SK-N-SH (cell line): ENCODE measurements around the gene EHD2. TPM values are rescaled to one million over a fixed set of nuclear protein-coding genes. Genes with fewer than 3 reads are reported as not detected.
A peak's percentile ranks its signal among the peaks of the same experiment; 100 is the strongest.

Source experiments
- CTCF ChIA-PET: fragments of 300-600, 350-600 bp; formaldehyde crosslinking; extraction: SDS; loops from one replicate; lab custom pipeline; 2021; lab: Yijun Ruan, JAX
- POLR2A ChIA-PET: fragments of 350-600 bp; sonication (Branson Sonifier 250); formaldehyde crosslinking; extraction: SDS; loops from one replicate; lab custom pipeline; 2020; ENCODE audit warnings: antibody characterized with exemption, inconsistent platforms; lab: Yijun Ruan, JAX
- DNase-seq: peaks from one replicate; pipeline ENCODE4 v3.0.0; 2012
- H2AFZ ChIP-seq: fragments of 200-600 bp; sonication (generic); 2 replicates; pipeline ENCODE4 v1.8.1; 2016; ENCODE audit warnings: antibody characterized with exemption, mild to moderate bottlenecking, low read depth
- H3F3A ChIP-seq: fragments of 200-600 bp; sonication (generic); replicated peaks from 2 replicates; pipeline ENCODE3; 2016; ENCODE audit warnings: antibody characterized with exemption, mild to moderate bottlenecking; ENCODE audit not compliant: insufficient read depth
- H3K27ac ChIP-seq, 2 experiments: fragments of 200-500 bp in 1 of 2; fragments of 200-600 bp in 1 of 2; sonication (Bioruptor generic) in 1 of 2; sonication (generic), shearing (Covaris generic) in 1 of 2; 2 replicates each; pipeline versions ENCODE4 v1.5.1 to v1.6.1; 2014 to 2016; ENCODE audit warnings: low read depth in 2 of 2, inconsistent platforms in 1 of 2, low read length in 1 of 2, mild to moderate bottlenecking in 1 of 2, mixed read lengths in 1 of 2
- H3K27me3 ChIP-seq: fragments of 200-600 bp; sonication (generic), shearing (Covaris generic); 2 replicates; pipeline ENCODE4 v1.6.1; 2016; ENCODE audit warnings: mixed run types; ENCODE audit not compliant: insufficient read depth
- H3K36me3 ChIP-seq, 2 experiments: fragments of 200-500 bp in 1 of 2; fragments of 200-600 bp in 1 of 2; sonication (Bioruptor generic) in 1 of 2; sonication (generic) in 1 of 2; replicated peaks in 1 of 2; 2 replicates each; pipeline versions ENCODE3 to v1.5.1; 2014 to 2016; ENCODE audit warnings: low read length in 1 of 2, mild to moderate bottlenecking in 1 of 2; ENCODE audit not compliant: insufficient read depth in 2 of 2, control insufficient read depth in 1 of 2
- H3K4me1 ChIP-seq, 2 experiments: fragments of 200-500 bp in 1 of 2; fragments of 200-600 bp in 1 of 2; sonication (Bioruptor generic) in 1 of 2; sonication (generic), shearing (Covaris generic) in 1 of 2; 2 replicates each; pipeline versions ENCODE4 v1.5.1 to v1.6.1; 2014 to 2016; ENCODE audit warnings: low read depth in 1 of 2, low read length in 1 of 2, mixed run types in 1 of 2; ENCODE audit not compliant: insufficient read depth in 2 of 2, control insufficient read depth in 1 of 2
- H3K4me2 ChIP-seq: fragments of 200-600 bp; sonication (generic), shearing (Covaris generic); 2 replicates; pipeline ENCODE4 v1.6.1; 2017; ENCODE audit warnings: mixed run types
- H3K4me3 ChIP-seq, 2 experiments: fragments of 200-500 bp in 1 of 2; fragments of 200-600 bp in 1 of 2; sonication (Bioruptor generic) in 1 of 2; sonication (generic), shearing (Covaris generic) in 1 of 2; 2 replicates each; pipeline versions ENCODE4 v1.5.1 to v1.8.1; 2014 to 2016; ENCODE audit warnings: low read depth in 2 of 2, inconsistent platforms in 1 of 2, low read length in 1 of 2, mild to moderate bottlenecking in 1 of 2, mixed read lengths in 1 of 2, moderate library complexity in 1 of 2
- H3K79me2 ChIP-seq: fragments of 200-600 bp; sonication (generic); 2 replicates; pipeline ENCODE4 v1.8.1; 2017; ENCODE audit warnings: mild to moderate bottlenecking; ENCODE audit not compliant: insufficient read depth
- H3K9ac ChIP-seq: fragments of 200-600 bp; sonication (generic); 2 replicates; pipeline ENCODE4 v1.6.1; 2017; ENCODE audit warnings: mixed run types
- H3K9me2 ChIP-seq: fragments of 200-600 bp; sonication (generic); 2 replicates; pipeline ENCODE4 v1.6.1; 2017; ENCODE audit warnings: mixed run types
- H3K9me3 ChIP-seq: fragments of 200-600 bp; sonication (generic); 2 replicates; pipeline ENCODE4 v1.6.1; 2017; ENCODE audit warnings: mixed run types, mild to moderate bottlenecking, moderate library complexity
- H4K20me1 ChIP-seq: fragments of 200-600 bp; sonication (generic); 2 replicates; pipeline ENCODE4 v1.6.1; 2017; ENCODE audit warnings: mild to moderate bottlenecking, mixed run types; ENCODE audit not compliant: insufficient read depth
- CHD2 ChIP-seq: fragments of 150-350 bp; IDR thresholded peaks from 2 replicates; pipeline ENCODE4 v1.6.1; 2018; ENCODE audit warnings: low read length; ENCODE audit not compliant: partially characterized antibody
- ELF1 ChIP-seq: IDR thresholded peaks from 2 replicates; pipeline ENCODE4 v1.4.0; 2012
- EP300 ChIP-seq, 2 experiments: IDR thresholded peaks; 2 replicates each; pipeline versions ENCODE4 v1.4.0 to v1.6.1; 2012; ENCODE audit warnings: borderline replicate concordance in 1 of 2, low read depth in 1 of 2, low read length in 1 of 2
- EZH2phosphoT487 ChIP-seq: fragments of 200-600 bp; sonication (generic); IDR thresholded peaks from 2 replicates; pipeline ENCODE4 v1.6.1; 2017; ENCODE audit warnings: low read depth, mixed run types, mild to moderate bottlenecking, antibody characterized with exemption, moderate library complexity, borderline replicate concordance
- FOSL2 ChIP-seq: IDR thresholded peaks from 2 replicates; pipeline ENCODE4 v1.4.0; 2012; ENCODE audit warnings: low read depth, mild to moderate bottlenecking, moderate library complexity, borderline replicate concordance
- FOXJ3 ChIP-seq: sonication (generic); formaldehyde crosslinking; IDR thresholded peaks from 2 replicates; pipeline ENCODE4 v1.5.1; 2020; ENCODE audit warnings: mild to moderate bottlenecking, missing genetic modification reagents
- FOXM1 ChIP-seq: IDR thresholded peaks from 2 replicates; pipeline ENCODE4 v1.4.0; 2012; ENCODE audit warnings: low read depth, mild to moderate bottlenecking
- GABPA ChIP-seq: IDR thresholded peaks from 2 replicates; pipeline ENCODE4 v1.4.0; 2012; ENCODE audit warnings: low read depth, mild to moderate bottlenecking
- GATA2 ChIP-seq: sonication (generic); formaldehyde crosslinking; IDR thresholded peaks from 2 replicates; pipeline ENCODE4 v1.5.0; 2020; ENCODE audit warnings: mild to moderate bottlenecking, missing genetic modification reagents
- IRF3 ChIP-seq: fragments of 150-350 bp; IDR thresholded peaks from 2 replicates; pipeline ENCODE4 v1.6.1; 2016; ENCODE audit warnings: mild to moderate bottlenecking, low read depth, low read length
- JUND ChIP-seq: IDR thresholded peaks from 2 replicates; pipeline ENCODE4 v1.4.0; 2012
- MEF2A ChIP-seq: IDR thresholded peaks from 2 replicates; pipeline ENCODE4 v1.4.0; 2012; ENCODE audit warnings: low read depth, borderline replicate concordance
- MXI1 ChIP-seq: IDR thresholded peaks from 2 replicates; pipeline ENCODE4 v1.6.1; 2012; ENCODE audit warnings: mild to moderate bottlenecking, low read depth, low read length, improper control_type of control experiment
- NFIC ChIP-seq: IDR thresholded peaks from 2 replicates; pipeline ENCODE4 v1.4.0; 2012; ENCODE audit warnings: borderline replicate concordance
- NRF1 ChIP-seq: IDR thresholded peaks from 2 replicates; pipeline ENCODE4 v1.6.1; 2012; ENCODE audit warnings: low read depth, mild to moderate bottlenecking, low read length
- RAD21 ChIP-seq: IDR thresholded peaks from 2 replicates; pipeline ENCODE4 v1.6.1; 2012; ENCODE audit warnings: mild to moderate bottlenecking, low read length
- RCOR1 ChIP-seq: fragments of 150-350 bp; IDR thresholded peaks from 2 replicates; pipeline ENCODE4 v1.6.1; 2017; ENCODE audit warnings: antibody characterized with exemption, low read length
- RFX5 ChIP-seq: IDR thresholded peaks from 2 replicates; pipeline ENCODE4 v1.6.1; 2012; ENCODE audit warnings: mild to moderate bottlenecking, improper control_type of control experiment, low read length
- RXRA ChIP-seq: IDR thresholded peaks from 2 replicates; pipeline ENCODE4 v1.4.0; 2012; ENCODE audit warnings: low read depth, mild to moderate bottlenecking, borderline replicate concordance
- SIN3A ChIP-seq: IDR thresholded peaks from 2 replicates; pipeline ENCODE4 v1.6.1; 2012; ENCODE audit warnings: low read depth, mild to moderate bottlenecking, low read length, moderate library complexity, borderline replicate concordance
- SMC3 ChIP-seq: IDR thresholded peaks from 2 replicates; pipeline ENCODE4 v1.6.1; 2012; ENCODE audit warnings: low read depth, low read length, improper control_type of control experiment
- TAF1 ChIP-seq: IDR thresholded peaks from 2 replicates; pipeline ENCODE4 v1.6.1; 2012; ENCODE audit warnings: low read depth, mild to moderate bottlenecking, low read length, moderate library complexity, borderline replicate concordance
- TCF12 ChIP-seq: IDR thresholded peaks from 2 replicates; pipeline ENCODE4 v1.4.0; 2012
- TEAD4 ChIP-seq: IDR thresholded peaks from 2 replicates; pipeline ENCODE4 v1.4.0; 2012; ENCODE audit warnings: mild to moderate bottlenecking, borderline replicate concordance; ENCODE audit not compliant: insufficient read depth
- YY1 ChIP-seq: IDR thresholded peaks from 2 replicates; pipeline ENCODE4 v1.4.0; 2012; ENCODE audit warnings: low read depth, mild to moderate bottlenecking
- WGBS: methylation state at CpG from one replicate; pipeline ENCODE4 v1.1.6; 2017; ENCODE audit warnings: low lambda C conversion rate; 5-methylcytosine and 5-hydroxymethylcytosine counted together
- polyA plus RNA-seq, 3 experiments: library from polyadenylated mRNA; depleted of rRNA; stranded (reverse); fragments of >200 nt; gene quantifications; 2 replicates each; pipeline ENCODE4 v1.2.3, GENCODE V29; 2012
- TF ChIP-seq, protein P1 (sequence below): fragments of 200-600 bp; sonication (generic); IDR thresholded peaks from 2 replicates; pipeline ENCODE4 v1.6.1; 2017; ENCODE audit warnings: antibody characterized with exemption, mild to moderate bottlenecking, moderate library complexity
- TF ChIP-seq, protein P2 (sequence below): IDR thresholded peaks from 2 replicates; pipeline ENCODE4 v1.4.0; 2012; ENCODE audit warnings: low read depth, borderline replicate concordance
- TF ChIP-seq, protein P3 (sequence below): IDR thresholded peaks from 2 replicates; pipeline ENCODE4; 2012
- TF ChIP-seq, protein P4 (sequence below): fragments of 150-350 bp; IDR thresholded peaks from 2 replicates; pipeline ENCODE4 v1.6.1; 2017; ENCODE audit warnings: antibody characterized with exemption, low read length, low read depth, borderline replicate concordance

Gene EHD2
- polyA plus RNA-seq, 1 of the 3 experiments (the other 2 are of a cell fraction), result 55.5 TPM

DNA sequence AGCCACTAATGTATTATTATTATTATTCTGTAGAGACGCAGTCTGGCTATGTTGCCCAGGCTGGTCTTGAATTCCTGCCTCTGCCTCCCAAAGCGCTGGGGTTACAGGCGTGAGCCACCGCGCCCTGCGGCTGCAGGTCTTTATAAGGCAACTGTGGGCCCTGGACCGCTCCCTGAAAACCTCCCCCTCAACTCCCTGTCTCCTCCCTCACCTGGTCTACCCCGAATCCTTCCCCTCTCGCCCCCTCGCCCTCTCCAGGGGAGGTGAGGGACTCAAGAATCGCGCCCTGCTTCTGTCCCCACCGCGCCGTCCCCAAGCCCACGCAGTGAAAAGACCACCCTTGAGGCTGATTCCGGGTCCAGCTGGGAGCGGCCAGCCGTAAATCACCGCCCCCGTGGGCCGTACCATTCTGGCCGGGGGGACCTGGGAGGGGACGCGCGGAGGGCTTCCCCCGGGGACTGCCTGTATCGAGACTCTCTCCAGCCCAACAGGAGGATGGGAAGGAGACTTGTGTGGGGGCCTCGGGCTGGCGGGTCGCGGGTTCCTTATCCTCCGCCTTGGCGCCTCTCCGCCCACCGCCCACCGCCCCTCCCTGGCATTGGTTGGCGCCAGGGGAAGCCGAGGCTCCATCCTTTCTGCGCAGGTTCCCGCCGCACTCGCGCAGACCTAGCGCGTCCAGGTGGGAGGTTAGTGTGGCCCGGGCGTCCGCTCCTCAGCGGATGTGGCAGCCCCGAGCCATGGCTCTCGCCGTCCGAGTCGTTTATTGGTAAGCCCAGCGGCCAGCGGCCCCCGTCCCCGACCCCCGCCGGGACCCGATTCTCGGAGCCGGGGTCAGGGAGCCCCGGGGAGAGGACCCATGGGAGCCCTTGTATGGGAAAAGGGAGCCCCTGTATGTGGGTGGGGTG, 65.1 kb downstream of the EHD2 start, which contains the start of gene SELENOW:
TSS of gene SELENOW (plus strand) at position 655 of the 905 bp plus-strand sequence. CDS start at position 738, 83 bp downstream.
- Histone ChIP-seq H3F3A (no peaks in the 10 kb centered on the region), H3K27ac (peak within 1 kb of the TSS; percentile 76 to 90), H3K4me3 (peak within 1 kb of the TSS; percentile 68 to 87), H2AFZ (peak within 1 kb of the TSS; percentile 97), H3K9me3 (no peaks in the 10 kb centered on the region), H3K4me2 (peak within 1 kb of the TSS; percentile 88), H3K4me1 (peaks cover 8 to 13% of the 10 kb centered on the region in 2 experiments; a peak in 2 of 4 replicates), H3K36me3 (peaks cover 9 to 12% of the 10 kb centered on the region in 2 experiments), H4K20me1 (peaks cover 4% of the 10 kb centered on the region; the same call in 1 of the 2 replicates), H3K79me2 (peaks cover 30% of the 10 kb centered on the region), H3K9me2 (no peaks in the 10 kb centered on the region), H3K27me3 (no peaks in the 10 kb centered on the region), H3K9ac (peak within 1 kb of the TSS; percentile 91)
- DNase-seq, result peak; percentile 96
- ChIA-PET POLR2A (no interaction called here), CTCF (interaction anchor here (1.9 kb wide), 1 partner anchor 11 kb away, joined by 4 read pairs; no protein-coding TSS in a partner anchor)
- 1% methylated on average over 31 of the region's 65 CpGs for WGBS
- peak; percentile 47; the same call in 1 of the 2 replicates for TF ChIP-seq MXI1
- TF ChIP-seq, protein P1, sequence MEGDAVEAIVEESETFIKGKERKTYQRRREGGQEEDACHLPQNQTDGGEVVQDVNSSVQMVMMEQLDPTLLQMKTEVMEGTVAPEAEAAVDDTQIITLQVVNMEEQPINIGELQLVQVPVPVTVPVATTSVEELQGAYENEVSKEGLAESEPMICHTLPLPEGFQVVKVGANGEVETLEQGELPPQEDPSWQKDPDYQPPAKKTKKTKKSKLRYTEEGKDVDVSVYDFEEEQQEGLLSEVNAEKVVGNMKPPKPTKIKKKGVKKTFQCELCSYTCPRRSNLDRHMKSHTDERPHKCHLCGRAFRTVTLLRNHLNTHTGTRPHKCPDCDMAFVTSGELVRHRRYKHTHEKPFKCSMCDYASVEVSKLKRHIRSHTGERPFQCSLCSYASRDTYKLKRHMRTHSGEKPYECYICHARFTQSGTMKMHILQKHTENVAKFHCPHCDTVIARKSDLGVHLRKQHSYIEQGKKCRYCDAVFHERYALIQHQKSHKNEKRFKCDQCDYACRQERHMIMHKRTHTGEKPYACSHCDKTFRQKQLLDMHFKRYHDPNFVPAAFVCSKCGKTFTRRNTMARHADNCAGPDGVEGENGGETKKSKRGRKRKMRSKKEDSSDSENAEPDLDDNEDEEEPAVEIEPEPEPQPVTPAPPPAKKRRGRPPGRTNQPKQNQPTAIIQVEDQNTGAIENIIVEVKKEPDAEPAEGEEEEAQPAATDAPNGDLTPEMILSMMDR, result no peak
- no peak for TF ChIP-seq MEF2A
- no peak for TF ChIP-seq RCOR1
- TF ChIP-seq RFX5, result no peak
- peak; percentile 58 for TF ChIP-seq ELF1
- TF ChIP-seq EZH2phosphoT487, result no peak
- no peak; the same call in 1 of the 2 replicates for TF ChIP-seq JUND
- no peak for TF ChIP-seq GABPA
- TF ChIP-seq GATA2 (CRISPR knock-in tag), result no peak
- 0 out of 4 replicates have a peak, but pooled peaks of 1 of the 2 experiments have one; percentile 32 for TF ChIP-seq EP300 (IDR thresholded peaks at IDR 0.05; ENCODE audit: borderline replicate concordance in 1 of 2, low read depth in 1 of 2, low read length in 1 of 2)
- peak; percentile 81; the same call in 1 of the 2 replicates for TF ChIP-seq TAF1
- TF ChIP-seq, protein P2, sequence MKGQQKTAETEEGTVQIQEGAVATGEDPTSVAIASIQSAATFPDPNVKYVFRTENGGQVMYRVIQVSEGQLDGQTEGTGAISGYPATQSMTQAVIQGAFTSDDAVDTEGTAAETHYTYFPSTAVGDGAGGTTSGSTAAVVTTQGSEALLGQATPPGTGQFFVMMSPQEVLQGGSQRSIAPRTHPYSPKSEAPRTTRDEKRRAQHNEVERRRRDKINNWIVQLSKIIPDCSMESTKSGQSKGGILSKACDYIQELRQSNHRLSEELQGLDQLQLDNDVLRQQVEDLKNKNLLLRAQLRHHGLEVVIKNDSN, result no peak
- TF ChIP-seq NRF1, result peak; percentile 72
- TF ChIP-seq IRF3, result no peak
- TF ChIP-seq TCF12, result no peak
- no peak for TF ChIP-seq SMC3
- no peak for TF ChIP-seq CHD2
- TF ChIP-seq, protein P3, sequence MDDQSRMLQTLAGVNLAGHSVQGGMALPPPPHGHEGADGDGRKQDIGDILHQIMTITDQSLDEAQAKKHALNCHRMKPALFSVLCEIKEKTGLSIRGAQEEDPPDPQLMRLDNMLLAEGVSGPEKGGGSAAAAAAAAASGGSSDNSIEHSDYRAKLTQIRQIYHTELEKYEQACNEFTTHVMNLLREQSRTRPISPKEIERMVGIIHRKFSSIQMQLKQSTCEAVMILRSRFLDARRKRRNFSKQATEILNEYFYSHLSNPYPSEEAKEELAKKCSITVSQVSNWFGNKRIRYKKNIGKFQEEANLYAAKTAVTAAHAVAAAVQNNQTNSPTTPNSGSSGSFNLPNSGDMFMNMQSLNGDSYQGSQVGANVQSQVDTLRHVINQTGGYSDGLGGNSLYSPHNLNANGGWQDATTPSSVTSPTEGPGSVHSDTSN, result peak; percentile 36
- no peak for TF ChIP-seq SIN3A
- TF ChIP-seq RXRA, result no peak
- TF ChIP-seq FOXJ3 (CRISPR knock-in tag), result no peak
- peak; percentile 32; the same call in 1 of the 2 replicates for TF ChIP-seq FOXM1
- no peak for TF ChIP-seq RAD21
- TF ChIP-seq TEAD4, result no peak
- no peak for TF ChIP-seq NFIC
- 0 out of 2 replicates have a peak, but pooled peaks have one; percentile 51 for TF ChIP-seq YY1
- TF ChIP-seq FOSL2, result no peak
- TF ChIP-seq, protein P4, sequence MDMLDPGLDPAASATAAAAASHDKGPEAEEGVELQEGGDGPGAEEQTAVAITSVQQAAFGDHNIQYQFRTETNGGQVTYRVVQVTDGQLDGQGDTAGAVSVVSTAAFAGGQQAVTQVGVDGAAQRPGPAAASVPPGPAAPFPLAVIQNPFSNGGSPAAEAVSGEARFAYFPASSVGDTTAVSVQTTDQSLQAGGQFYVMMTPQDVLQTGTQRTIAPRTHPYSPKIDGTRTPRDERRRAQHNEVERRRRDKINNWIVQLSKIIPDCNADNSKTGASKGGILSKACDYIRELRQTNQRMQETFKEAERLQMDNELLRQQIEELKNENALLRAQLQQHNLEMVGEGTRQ, result no peak
